ENCODE data around the gene OR5M8. TPM values are rescaled to one million over a fixed set of nuclear protein-coding genes. Genes with fewer than 3 reads are reported as not detected.

OR5M8 gene
- total RNA-seq (ENCODE audit: unreplicated experiment) = not detected
- long read RNA-seq = 0 reads

- Mint-ChIP-seq H3K27me3 (ENCODE audit: unreplicated experiment) (peaks cover 4% of the 10 kb centered on the region), H3K36me3 (ENCODE audit: low read depth, unreplicated experiment) (no peaks in the 10 kb centered on the region), H3K9me3 (ENCODE audit: unreplicated experiment) (no peaks in the 10 kb centered on the region), H3K4me3 (ENCODE audit: unreplicated experiment) (no peak within 1 kb of the TSS), H3K4me1 (ENCODE audit: unreplicated experiment) (no peaks in the 10 kb centered on the region), H3K27ac (ENCODE audit: unreplicated experiment) (no peak within 1 kb of the TSS)
- no peak for TF ChIP-seq CTCF (IDR thresholded peaks at IDR 0.05; ENCODE audit: unreplicated experiment)
- DNase-seq (ENCODE audit: low spot score) = no peak
These were observed at the start of gene OR5M8 for GRCh38 chr11:56491270-56491669. OR5M8 (minus strand) TSS chr11:56491370; CDS start chr11:56491370, 0 bp downstream.

GRCh38 chr11:56533054-56533740 lies 42.0 kb upstream of the OR5M8 start:
- Mint-ChIP-seq H3K4me1 (ENCODE audit: unreplicated experiment) (no peaks in the 10 kb centered on the region), H3K4me3 (ENCODE audit: unreplicated experiment) (no peak overlapping the region), H3K9me3 (ENCODE audit: unreplicated experiment) (no peaks in the 10 kb centered on the region), H3K27ac (ENCODE audit: unreplicated experiment) (no peak overlapping the region), H3K27me3 (ENCODE audit: unreplicated experiment) (no peaks in the 10 kb centered on the region), H3K36me3 (ENCODE audit: low read depth, unreplicated experiment) (no peaks in the 10 kb centered on the region)
- no peak for DNase-seq (ENCODE audit: low spot score)
- TF ChIP-seq CTCF (IDR thresholded peaks at IDR 0.05; ENCODE audit: unreplicated experiment) = no peak

- no peak overlapping the region for H3K27ac Mint-ChIP-seq (ENCODE audit: unreplicated experiment)
These were observed 40.7 kb upstream of the OR5M8 start for GRCh38 chr11:56531856-56532255.

GRCh38 chr11:56522008-56522407 lies 30.8 kb upstream of the OR5M8 start:
- peak; percentile 23 for TF ChIP-seq CTCF (IDR thresholded peaks at IDR 0.05; ENCODE audit: unreplicated experiment)
- Mint-ChIP-seq H3K27me3 (ENCODE audit: unreplicated experiment) (no peaks in the 10 kb centered on the region), H3K4me3 (ENCODE audit: unreplicated experiment) (no peak overlapping the region), H3K4me1 (ENCODE audit: unreplicated experiment) (no peaks in the 10 kb centered on the region), H3K9me3 (ENCODE audit: unreplicated experiment) (no peaks in the 10 kb centered on the region), H3K36me3 (ENCODE audit: low read depth, unreplicated experiment) (no peaks in the 10 kb centered on the region), H3K27ac (ENCODE audit: unreplicated experiment) (no peak overlapping the region)
- DNase-seq (ENCODE audit: low spot score) = no peak

More at GRCh38 chr11:56531856-56532255, 40.7 kb upstream of the OR5M8 start:
- Mint-ChIP-seq H3K4me3 (ENCODE audit: unreplicated experiment) (no peak overlapping the region), H3K9me3 (ENCODE audit: unreplicated experiment) (no peaks in the 10 kb centered on the region), H3K27me3 (ENCODE audit: unreplicated experiment) (no peaks in the 10 kb centered on the region), H3K4me1 (ENCODE audit: unreplicated experiment) (no peaks in the 10 kb centered on the region), H3K36me3 (ENCODE audit: low read depth, unreplicated experiment) (no peaks in the 10 kb centered on the region)
- TF ChIP-seq CTCF (IDR thresholded peaks at IDR 0.05; ENCODE audit: unreplicated experiment) = no peak
- DNase-seq (ENCODE audit: low spot score) = no peak

- H3K9me3 Mint-ChIP-seq (ENCODE audit: unreplicated experiment) = no peaks in the 10 kb centered on the region
- no peaks in the 10 kb centered on the region for H3K36me3 Mint-ChIP-seq (ENCODE audit: low read depth, unreplicated experiment)
- H3K27me3 Mint-ChIP-seq (ENCODE audit: unreplicated experiment) = no peaks in the 10 kb centered on the region
- TF ChIP-seq CTCF (IDR thresholded peaks at IDR 0.05; ENCODE audit: unreplicated experiment) = no peak
- H3K4me3 Mint-ChIP-seq (ENCODE audit: unreplicated experiment) = no peak overlapping the region
- H3K27ac Mint-ChIP-seq (ENCODE audit: unreplicated experiment) = no peak overlapping the region
- no peak for DNase-seq (ENCODE audit: low spot score)
- H3K4me1 Mint-ChIP-seq (ENCODE audit: unreplicated experiment) = peaks cover 2% of the 10 kb centered on the region
These were observed 22.1 kb upstream of the OR5M8 start for GRCh38 chr11:56513280-56513679.

Measured in endothelial cell (in vitro differentiated cells).